IPS-20b (cell line): Measurements from ENCODE around the gene ANXA3.

Experiments used
- H3K27ac ChIP-seq: one replicate; pipeline ENCODE4 v1.5.1; 2013; ENCODE audit warnings: low read length
- H3K27me3 ChIP-seq: 2 replicates; pipeline ENCODE4 v1.6.1; 2013; ENCODE audit warnings: mild to moderate bottlenecking, low read length, inconsistent platforms; ENCODE audit not compliant: insufficient read depth
- H3K36me3 ChIP-seq: 2 replicates; pipeline ENCODE4 v1.6.1; 2013; ENCODE audit warnings: low read depth, mild to moderate bottlenecking, inconsistent platforms, low read length, moderate library complexity; ENCODE audit not compliant: insufficient read depth
- H3K4me1 ChIP-seq: 2 replicates; pipeline ENCODE4 v1.6.1; 2013; ENCODE audit warnings: mild to moderate bottlenecking, control low read depth, inconsistent platforms, low read length, moderate library complexity; ENCODE audit not compliant: insufficient read depth
- H3K4me3 ChIP-seq: 2 replicates; pipeline ENCODE4 v1.5.1; 2013; ENCODE audit warnings: mild to moderate bottlenecking, low read length, inconsistent platforms
- H3K9ac ChIP-seq: 2 replicates; pipeline ENCODE4 v1.6.1; 2013; ENCODE audit warnings: low read depth, mild to moderate bottlenecking, inconsistent platforms, low read length, moderate library complexity
- H3K9me3 ChIP-seq: 2 replicates; pipeline ENCODE4 v1.6.1; 2013; ENCODE audit warnings: mild to moderate bottlenecking, low read depth, low read length, inconsistent platforms; ENCODE audit not compliant: insufficient read depth

Gene ANXA3

DNA sequence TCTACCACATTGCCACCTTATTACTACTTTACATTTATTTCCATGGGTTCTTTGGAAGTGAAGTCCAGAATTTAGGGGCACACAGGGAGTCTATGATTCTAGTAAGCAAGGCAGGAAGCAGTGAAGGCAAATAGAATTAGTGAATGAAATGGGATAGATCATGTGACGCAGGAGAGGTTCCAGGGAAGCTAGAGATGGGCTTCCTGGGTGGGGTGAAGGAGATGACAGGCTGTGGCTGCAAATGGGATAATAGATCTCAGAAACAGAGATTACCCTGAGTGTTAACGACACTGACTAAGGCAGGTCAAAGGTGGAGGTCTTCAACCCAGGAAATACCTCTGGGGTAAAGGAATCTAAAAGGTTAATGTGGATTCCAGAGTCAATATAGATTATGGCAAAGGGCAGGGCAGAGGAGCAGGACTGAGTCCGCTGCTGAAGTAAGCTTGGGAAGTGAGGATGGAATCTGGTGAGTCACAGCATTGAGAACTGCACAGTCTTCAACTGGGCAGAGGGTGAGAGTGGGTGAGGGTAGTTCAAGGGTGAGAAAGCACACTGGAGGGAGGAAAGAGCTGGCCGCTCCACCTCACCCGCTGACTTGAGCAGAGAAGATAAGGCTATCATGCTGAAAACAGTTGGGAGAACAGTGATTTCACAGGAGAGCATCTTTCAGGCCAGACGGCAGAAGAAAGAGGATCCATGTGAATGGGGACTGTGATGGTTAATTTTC, 70.8 kb downstream of the ANXA3 start:
- H3K4me3 ChIP-seq: no peak overlapping the region
- H3K27ac ChIP-seq: no peak overlapping the region

DNA sequence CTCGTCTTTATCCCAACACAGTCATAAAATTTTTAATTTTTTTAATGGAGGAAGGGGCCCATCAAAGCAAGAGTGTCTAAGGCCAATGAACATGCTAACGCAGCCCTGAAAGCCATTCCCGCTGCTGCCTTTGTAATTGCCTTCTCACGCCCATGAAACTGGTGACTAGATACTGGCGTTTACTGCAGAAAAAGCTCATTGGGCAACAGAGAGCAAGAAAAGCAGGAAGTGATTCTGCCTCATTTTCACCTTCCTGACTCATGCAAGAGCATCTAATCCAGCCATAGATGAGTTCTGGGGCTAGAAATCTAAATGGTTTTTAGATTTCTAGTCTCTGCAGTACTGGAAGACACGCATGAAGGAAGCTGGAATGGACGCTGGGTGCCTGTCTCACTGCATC, 72.5 kb downstream of the ANXA3 start:
- no peaks in the 10 kb centered on the region for H3K36me3 ChIP-seq
- no peaks in the 10 kb centered on the region for H3K27me3 ChIP-seq
- H3K9me3 ChIP-seq: no peaks in the 10 kb centered on the region
- H3K4me1 ChIP-seq: no peaks in the 10 kb centered on the region
- no peak overlapping the region for H3K4me3 ChIP-seq
- H3K27ac ChIP-seq: no peak overlapping the region
- H3K9ac ChIP-seq: no peak overlapping the region

More for the DNA sequence above, 70.8 kb downstream of the ANXA3 start:
- Histone ChIP-seq H3K4me1 (no peaks in the 10 kb centered on the region), H3K9ac (no peak overlapping the region), H3K36me3 (no peaks in the 10 kb centered on the region), H3K27me3 (no peaks in the 10 kb centered on the region), H3K9me3 (no peaks in the 10 kb centered on the region)

DNA sequence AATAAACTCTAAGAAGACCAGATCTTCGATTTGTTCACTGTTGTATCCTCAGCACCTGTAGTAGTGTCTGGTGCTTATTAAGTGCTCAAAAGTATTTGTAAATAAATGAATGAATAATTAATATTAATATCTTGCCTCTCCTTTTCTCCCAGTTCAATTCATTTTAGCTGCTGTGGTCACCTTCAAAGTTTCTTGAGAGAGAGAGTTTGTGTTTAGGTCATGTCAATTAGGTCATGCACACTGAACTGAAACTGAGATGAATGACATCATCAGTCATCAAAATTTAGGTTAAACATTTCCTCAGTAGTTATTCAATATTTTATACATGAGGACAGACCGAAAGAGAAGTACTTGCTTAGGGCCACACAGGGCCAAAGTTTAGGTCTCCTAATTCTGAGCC, 73.5 kb downstream of the ANXA3 start:
- H3K27me3 ChIP-seq: no peaks in the 10 kb centered on the region
- H3K4me3 ChIP-seq: no peak overlapping the region
- no peak overlapping the region for H3K27ac ChIP-seq
- H3K9ac ChIP-seq: no peak overlapping the region
- no peaks in the 10 kb centered on the region for H3K36me3 ChIP-seq
- no peaks in the 10 kb centered on the region for H3K9me3 ChIP-seq
- no peaks in the 10 kb centered on the region for H3K4me1 ChIP-seq

DNA sequence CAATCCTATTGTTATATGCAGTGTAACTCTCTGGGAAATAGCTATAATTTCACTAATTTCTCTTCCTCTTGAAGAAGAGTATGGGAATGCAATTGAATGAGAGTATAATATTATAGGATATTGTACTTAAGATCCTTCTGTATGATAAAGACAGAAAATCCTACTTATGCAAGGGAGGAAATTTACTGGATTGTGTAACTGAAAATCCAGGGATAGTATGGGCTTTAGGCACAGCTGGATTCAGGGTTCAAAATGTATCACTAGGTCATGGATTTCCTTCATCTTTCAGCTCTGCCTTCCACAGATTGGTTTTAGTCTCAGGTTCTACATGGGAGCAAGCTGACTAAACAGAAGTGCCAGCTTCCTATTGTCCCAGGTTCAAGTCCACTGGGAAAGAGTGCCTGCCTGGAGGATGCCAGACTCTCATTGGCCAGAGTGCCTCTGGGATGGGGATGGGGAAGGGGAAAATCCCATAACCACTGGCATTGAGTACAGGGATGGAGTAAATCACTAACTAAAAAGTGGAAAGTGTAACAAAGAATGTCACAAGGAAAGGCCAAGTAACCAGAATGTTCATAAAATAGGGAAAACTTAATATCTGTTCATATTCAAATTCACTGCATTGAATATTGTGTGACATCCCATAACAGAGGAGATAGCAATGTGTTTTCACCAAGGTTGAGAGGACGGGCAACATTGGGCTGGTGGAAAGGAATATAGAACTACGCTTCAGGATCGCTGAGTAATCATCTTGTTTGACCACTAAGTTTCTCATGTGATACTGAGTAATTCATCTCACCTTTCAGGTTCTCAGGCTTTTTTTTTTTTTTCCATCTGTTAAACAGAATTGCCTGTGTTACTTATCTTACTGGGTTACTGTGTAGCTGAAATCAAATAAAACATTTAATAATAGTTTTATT, 75.7 kb downstream of the ANXA3 start:
- Histone ChIP-seq H3K36me3 (no peaks in the 10 kb centered on the region), H3K27me3 (no peaks in the 10 kb centered on the region), H3K4me1 (no peaks in the 10 kb centered on the region), H3K4me3 (no peak overlapping the region), H3K27ac (no peak overlapping the region), H3K9ac (no peak overlapping the region), H3K9me3 (no peaks in the 10 kb centered on the region)

DNA sequence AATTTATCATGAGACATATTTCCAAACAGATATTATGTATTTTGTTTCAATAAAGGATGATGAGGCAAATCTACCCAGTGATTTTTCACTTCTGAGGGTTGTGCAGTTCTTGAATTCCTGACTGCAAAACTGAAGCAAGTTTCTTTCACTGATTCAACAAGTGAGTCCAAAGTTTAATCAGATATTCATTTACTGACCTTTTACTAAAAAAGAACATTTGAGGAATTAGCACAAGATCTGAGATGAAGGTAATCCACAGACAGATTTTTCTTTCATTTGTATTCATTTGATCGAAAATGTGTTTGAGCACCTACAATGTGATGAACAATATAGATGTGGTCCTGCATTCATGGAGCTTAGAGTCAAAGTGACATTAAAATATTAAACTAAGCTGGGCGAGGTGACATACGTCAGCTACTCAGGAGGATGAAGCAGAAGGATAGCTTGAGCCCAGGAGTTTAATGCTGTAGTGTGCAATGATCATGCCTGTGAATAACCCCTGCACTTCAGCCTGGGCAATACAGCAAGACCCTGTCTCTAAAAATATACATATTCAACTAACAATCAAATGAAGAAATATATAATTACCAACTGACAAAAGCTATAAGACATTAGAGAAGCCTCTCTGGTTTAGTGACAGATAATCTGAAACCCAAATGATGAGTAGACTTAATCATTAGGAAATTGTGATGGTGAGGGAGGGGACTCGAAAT, 76.6 kb downstream of the ANXA3 start:
- H3K4me3 ChIP-seq: no peak overlapping the region
- no peaks in the 10 kb centered on the region for H3K9me3 ChIP-seq
- H3K4me1 ChIP-seq: no peaks in the 10 kb centered on the region
- no peak overlapping the region for H3K27ac ChIP-seq
- H3K27me3 ChIP-seq: no peaks in the 10 kb centered on the region
- no peaks in the 10 kb centered on the region for H3K36me3 ChIP-seq
- H3K9ac ChIP-seq: no peak overlapping the region

DNA sequence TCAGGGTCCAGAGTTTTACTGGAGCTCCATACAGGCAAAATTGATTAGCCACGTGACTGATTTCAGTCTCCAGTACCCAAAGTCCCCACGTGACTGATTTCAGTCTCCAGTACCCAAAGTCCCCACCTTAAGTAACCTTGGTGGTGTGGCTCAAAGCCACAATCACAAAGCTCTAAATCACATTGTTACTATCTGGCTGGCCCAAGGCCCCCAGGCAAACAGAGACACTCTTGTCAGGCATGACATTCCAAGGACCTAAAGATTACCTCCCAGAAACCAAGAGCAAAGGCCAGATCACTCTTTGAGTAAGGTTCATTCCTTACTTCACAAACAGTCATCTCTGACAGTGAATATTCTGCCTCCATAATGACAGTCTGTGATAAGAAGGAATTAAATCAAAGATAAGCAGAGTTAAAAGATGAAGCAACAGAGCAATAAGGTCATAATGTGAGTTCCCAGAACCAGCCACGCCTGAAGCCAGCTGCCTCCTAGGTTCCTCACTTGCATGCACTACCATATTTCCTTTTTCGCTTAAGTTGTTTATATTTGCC, 78.5 kb downstream of the ANXA3 start:
- Histone ChIP-seq H3K4me1 (no peaks in the 10 kb centered on the region), H3K27ac (no peak overlapping the region), H3K9ac (no peak overlapping the region), H3K27me3 (no peaks in the 10 kb centered on the region), H3K4me3 (no peak overlapping the region), H3K36me3 (no peaks in the 10 kb centered on the region), H3K9me3 (no peaks in the 10 kb centered on the region)

DNA sequence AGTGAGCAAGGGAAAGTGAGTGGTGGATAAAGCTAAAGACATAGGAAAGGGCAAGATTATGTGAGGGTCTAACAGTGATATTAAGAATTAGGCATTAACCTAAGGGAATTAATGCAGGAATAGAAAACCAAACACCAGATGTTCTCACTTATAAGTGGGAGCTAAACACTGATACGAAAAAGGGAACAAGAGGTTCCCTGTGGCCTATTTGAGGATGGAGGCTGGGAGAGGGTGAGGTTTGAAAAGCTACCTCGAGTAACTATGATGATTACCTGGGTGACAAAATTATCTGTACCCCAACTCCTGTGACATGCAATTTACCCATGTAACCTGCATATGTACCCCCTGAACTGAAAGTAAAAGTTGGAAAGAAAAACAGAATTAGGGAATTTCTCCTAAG, 79.0 kb downstream of the ANXA3 start:
- H3K9me3 ChIP-seq: no peaks in the 10 kb centered on the region
- H3K36me3 ChIP-seq: no peaks in the 10 kb centered on the region
- H3K4me3 ChIP-seq: no peak overlapping the region
- no peak overlapping the region for H3K27ac ChIP-seq
- no peak overlapping the region for H3K9ac ChIP-seq
- no peaks in the 10 kb centered on the region for H3K4me1 ChIP-seq
- H3K27me3 ChIP-seq: no peaks in the 10 kb centered on the region

DNA sequence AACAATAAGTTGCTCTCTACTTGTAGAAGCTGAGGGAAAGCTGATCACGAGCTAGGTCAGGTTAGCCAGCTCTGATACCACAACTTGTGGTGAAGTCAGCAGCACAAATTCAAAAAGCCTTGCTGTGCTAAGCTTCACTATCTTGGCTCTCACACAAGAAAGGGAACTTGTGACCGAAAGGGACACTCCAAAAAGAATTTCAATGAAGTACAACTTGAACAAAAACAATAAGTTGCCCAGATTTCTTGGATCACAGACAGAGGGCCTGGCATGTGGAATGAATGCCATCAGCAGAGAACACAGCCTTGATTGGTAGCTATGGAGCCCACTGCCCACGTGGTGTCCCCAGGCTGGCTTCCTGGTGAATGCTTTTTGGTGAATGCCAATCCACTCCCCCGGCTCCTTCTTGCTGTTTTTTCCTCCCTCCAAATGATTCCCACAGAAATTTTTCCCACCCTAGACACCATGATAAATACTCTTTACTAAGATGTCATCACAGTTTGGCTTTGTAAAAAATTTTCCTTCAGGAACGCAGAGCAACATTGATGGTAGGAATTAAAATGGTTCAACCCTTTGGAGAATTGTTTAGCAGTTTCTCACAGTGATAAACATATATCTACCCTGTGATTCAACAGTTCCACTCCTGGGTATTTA, 82.6 kb downstream of the ANXA3 start:
- Histone ChIP-seq H3K4me3 (no peak overlapping the region), H3K27ac (no peak overlapping the region), H3K9me3 (no peaks in the 10 kb centered on the region), H3K36me3 (no peaks in the 10 kb centered on the region), H3K9ac (no peak overlapping the region), H3K4me1 (no peaks in the 10 kb centered on the region), H3K27me3 (no peaks in the 10 kb centered on the region)

DNA sequence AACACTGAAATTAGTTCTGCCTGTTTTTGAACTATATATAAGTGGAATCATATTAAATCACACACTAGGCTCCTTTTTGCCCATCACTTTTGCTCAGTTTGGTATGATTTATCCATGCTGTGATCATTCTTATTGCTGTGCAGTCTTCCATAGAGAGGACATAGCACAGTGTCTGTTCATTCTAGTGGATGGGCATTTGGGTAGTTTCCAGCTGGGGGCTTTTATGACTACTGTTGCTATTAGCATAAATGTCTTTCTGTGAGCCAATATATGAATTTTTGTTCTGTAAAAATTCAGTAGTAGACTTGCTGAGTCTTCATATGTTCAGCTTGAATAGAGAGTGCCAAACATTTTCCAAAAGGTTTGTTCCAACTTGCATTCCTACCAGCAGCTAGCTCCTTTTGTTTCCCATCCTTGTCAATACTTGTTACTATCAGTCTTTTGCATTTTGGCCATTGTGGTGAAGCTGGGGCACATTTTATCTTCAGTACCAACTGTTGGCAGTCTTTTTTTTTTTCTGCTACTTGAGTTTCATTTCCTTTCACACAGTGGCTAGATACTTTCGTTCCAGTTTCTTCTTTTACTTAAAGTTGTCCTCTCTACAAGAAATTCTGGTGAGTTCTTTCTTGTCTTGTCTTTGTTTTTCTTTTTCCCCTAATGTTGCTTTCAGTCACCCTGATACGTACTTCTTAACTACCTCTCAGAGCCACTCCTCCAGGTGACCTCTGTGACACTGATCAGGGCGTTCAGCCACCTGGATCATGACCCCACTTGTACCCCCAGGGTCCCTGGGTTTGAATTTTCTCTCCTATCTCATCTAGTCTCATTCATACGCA, 87.0 kb downstream of the ANXA3 start:
- H3K27me3 ChIP-seq: no peaks in the 10 kb centered on the region
- H3K27ac ChIP-seq: no peak overlapping the region
- H3K9ac ChIP-seq: no peak overlapping the region
- H3K36me3 ChIP-seq: no peaks in the 10 kb centered on the region
- no peaks in the 10 kb centered on the region for H3K4me1 ChIP-seq
- H3K4me3 ChIP-seq: no peak overlapping the region
- no peaks in the 10 kb centered on the region for H3K9me3 ChIP-seq

DNA sequence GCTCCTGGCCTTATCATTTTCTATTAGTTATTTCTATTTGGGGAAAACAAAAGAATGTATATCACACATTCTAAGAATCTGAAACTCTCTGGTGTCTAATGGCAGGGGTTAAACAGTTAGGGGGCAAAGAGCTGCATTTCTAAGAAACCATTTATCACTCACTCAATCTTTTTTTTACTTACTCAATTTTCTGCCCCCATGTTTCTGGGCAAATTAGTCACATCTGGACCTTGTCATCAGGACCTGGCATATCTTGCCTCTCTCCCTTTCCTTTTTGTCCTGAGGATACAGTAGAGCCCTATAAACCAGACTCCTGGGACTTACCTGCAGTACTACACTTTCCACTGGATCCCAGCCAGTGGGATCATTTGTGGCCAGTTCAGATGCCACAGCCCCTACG, 89.1 kb downstream of the ANXA3 start:
- no peak overlapping the region for H3K27ac ChIP-seq
- no peaks in the 10 kb centered on the region for H3K4me1 ChIP-seq
- H3K36me3 ChIP-seq: no peaks in the 10 kb centered on the region
- H3K9me3 ChIP-seq: no peaks in the 10 kb centered on the region
- no peak overlapping the region for H3K9ac ChIP-seq
- no peaks in the 10 kb centered on the region for H3K27me3 ChIP-seq
- H3K4me3 ChIP-seq: no peak overlapping the region
